Thoracic aorta (tissue), 2 donors: ENCODE results near the gene LSM5. TPM values are rescaled to one million over a fixed set of nuclear protein-coding genes. Genes with fewer than 3 reads are reported as not detected.

Experiments used
- ATAC-seq: fragments of 150-250 bp; one replicate; pipeline ENCODE4 v1.8.0; 2017; ENCODE audit warnings: low read depth; ENCODE audit not compliant: insufficient number of reproducible peaks, low FRiP score
- DNase-seq: peaks from one replicate; pipeline ENCODE4 v3.0.0-alpha.2; 2020; ENCODE audit warnings: low spot score
- H3K27ac ChIP-seq, 2 donors: fragments of 200-600 bp; sonication (generic); 1 replicate in 1 of 2; 2 replicates in 1 of 2; pipeline ENCODE4 v1.5.1; 2016; ENCODE audit warnings: mild to moderate bottlenecking in 2 of 2, moderate library complexity in 2 of 2
- H3K27me3 ChIP-seq: fragments of 200-600 bp; sonication (generic); replicated peaks from 2 replicates; pipeline ENCODE4 v1.6.0; 2016; ENCODE audit warnings: mild to moderate bottlenecking; ENCODE audit not compliant: insufficient read depth
- H3K36me3 ChIP-seq: fragments of 200-600 bp; sonication (generic); one replicate; pipeline ENCODE4 v1.5.1; 2016
- H3K4me1 ChIP-seq, 2 donors: fragments of 200-600 bp; sonication (generic); 1 replicate in 1 of 2; 2 replicates in 1 of 2; pipeline versions ENCODE4 v1.5.1 to v1.6.0; 2016; ENCODE audit warnings: low read depth in 2 of 2, mild to moderate bottlenecking in 1 of 2; ENCODE audit not compliant: control insufficient read depth in 1 of 2
- H3K4me3 ChIP-seq: fragments of 200-600 bp; sonication (generic); 2 replicates; pipeline ENCODE4 v1.5.1; 2016; ENCODE audit warnings: mild to moderate bottlenecking
- H3K9me3 ChIP-seq: fragments of 200-600 bp; sonication (generic); 2 replicates; pipeline ENCODE4 v1.5.1; 2016
- CTCF ChIP-seq: fragments of 200-600 bp; sonication (generic); IDR thresholded peaks from one replicate; pipeline ENCODE4 v1.5.1; 2019; ENCODE audit warnings: antibody characterized with exemption
- total RNA-seq, 2 donors: library from RNA; depleted of rRNA; stranded (reverse); fragments of >200 nt; gene quantifications; one replicate each; pipeline versions ENCODE4 v1.1.0 to v1.2.3, GENCODE V29; 2016

The LSM5 gene
- total RNA-seq, result 10 to 100 TPM in 1 of 2 donors, 1 to 10 TPM in 1; 9.2 to 11.3 TPM

DNA sequence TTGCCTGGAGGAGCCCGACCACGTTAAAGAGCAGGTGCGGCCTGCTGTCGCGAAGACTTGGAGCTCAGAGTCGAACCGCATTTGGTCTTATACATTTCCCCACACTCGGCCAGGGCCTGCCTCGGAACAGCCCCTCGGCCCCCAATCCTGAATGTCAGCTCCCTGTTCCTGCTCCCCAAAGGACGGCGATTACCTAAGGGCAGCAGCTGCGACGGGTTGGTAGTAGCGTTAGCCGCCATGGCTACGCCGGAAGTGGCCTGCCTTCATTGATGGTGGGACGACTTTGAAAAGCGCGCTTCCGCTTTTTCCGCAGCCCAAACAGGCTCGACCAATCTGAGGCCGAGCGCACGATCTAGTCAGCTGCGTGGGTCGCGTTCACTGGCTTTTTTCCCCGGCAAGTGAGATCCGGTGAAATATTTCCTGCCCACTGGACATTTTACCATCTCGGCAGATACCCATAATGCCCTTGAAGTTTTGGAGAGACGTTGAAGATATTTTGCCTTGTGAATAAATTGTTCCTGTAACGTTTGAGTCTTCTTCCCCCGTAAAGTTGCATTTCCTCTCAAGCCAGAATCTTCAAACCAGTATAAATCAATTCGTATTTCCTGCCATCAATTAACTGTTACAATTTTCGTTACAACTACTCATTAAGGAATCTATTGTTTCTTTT, at the start of gene LSM5:
TSS of gene LSM5 (minus strand) at position 254 of the 670 bp plus-strand sequence. CDS start at position 239, 15 bp downstream.
- Histone ChIP-seq H3K4me1 (peaks cover 4 to 24% of the 10 kb centered on the region in 2 donors), H3K9me3 (no peaks in the 10 kb centered on the region), H3K27me3 (no peaks in the 10 kb centered on the region), H3K36me3 (peaks cover 7% of the 10 kb centered on the region), H3K27ac (peak within 1 kb of the TSS; percentile 69 to 74), H3K4me3 (peak within 1 kb of the TSS; percentile 78)
- TF ChIP-seq CTCF, result no peak
- ATAC-seq (peak; percentile 87), DNase-seq (peak; percentile 70)

DNA sequence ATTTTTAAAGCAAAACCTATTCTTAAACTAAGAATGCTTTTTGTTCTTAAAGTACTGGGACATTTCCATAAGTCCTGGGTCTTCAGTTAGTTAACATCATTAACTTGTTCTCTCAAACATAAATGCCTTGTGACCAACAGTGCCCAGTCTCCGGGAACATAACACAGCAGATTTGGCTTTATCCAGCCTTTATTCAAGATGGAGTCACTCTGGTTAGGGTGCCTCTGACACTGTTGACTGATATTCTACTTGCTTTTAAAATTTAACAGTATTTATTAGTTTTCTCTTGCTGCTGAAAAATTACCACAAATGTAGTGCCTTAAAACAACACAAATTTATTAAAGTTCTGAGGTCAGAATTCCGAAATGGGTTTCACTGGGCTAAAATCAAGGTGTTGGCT, 49.2 kb upstream of the LSM5 start:
- no peaks in the 10 kb centered on the region for H3K27me3 ChIP-seq
- H3K9me3 ChIP-seq, result no peaks in the 10 kb centered on the region
- no peak overlapping the region for H3K4me3 ChIP-seq
- H3K36me3 ChIP-seq, result peaks cover 5% of the 10 kb centered on the region
- H3K27ac ChIP-seq, result no peak overlapping the region
- no peak for DNase-seq
- ATAC-seq, result no peak
- TF ChIP-seq CTCF, result no peak
- H3K4me1 ChIP-seq, result peaks cover 16 to 20% of the 10 kb centered on the region in 2 donors

- Histone ChIP-seq H3K27ac (peak overlapping the region; percentile 32 to 40), H3K27me3 (no peaks in the 10 kb centered on the region), H3K9me3 (no peaks in the 10 kb centered on the region), H3K4me3 (no peak overlapping the region), H3K36me3 (no peaks in the 10 kb centered on the region), H3K4me1 (peaks cover 22 to 32% of the 10 kb centered on the region in 2 donors)
- no peak for TF ChIP-seq CTCF
- no peak for DNase-seq
- ATAC-seq, result no peak
These were observed 47.6 kb upstream of the LSM5 start for GRCh38 chr7:32537760-32538159.

DNA sequence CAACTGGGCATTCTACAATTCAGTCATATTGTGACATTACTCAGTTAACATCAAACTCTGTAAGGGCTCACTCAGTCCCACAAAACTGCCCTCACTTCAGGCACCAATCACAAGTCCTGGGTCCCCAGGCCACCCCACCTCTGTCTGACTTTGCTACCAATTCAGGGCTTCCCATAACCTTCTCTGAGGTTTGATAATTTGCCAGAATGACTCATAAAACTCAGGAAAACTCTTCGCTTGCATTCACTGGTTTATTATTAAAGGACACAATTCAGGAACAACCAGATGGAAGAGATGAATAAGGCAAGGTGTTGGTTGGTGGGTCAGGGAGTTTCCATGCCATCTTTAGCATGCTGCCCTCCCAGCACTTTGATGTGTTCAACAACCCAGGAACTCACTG, 46.4 kb upstream of the LSM5 start:
- Histone ChIP-seq H3K4me1 (peaks cover 22 to 32% of the 10 kb centered on the region in 2 donors), H3K4me3 (no peak overlapping the region), H3K27ac (no peak overlapping the region), H3K36me3 (no peaks in the 10 kb centered on the region), H3K9me3 (no peaks in the 10 kb centered on the region), H3K27me3 (no peaks in the 10 kb centered on the region)
- no peak for ATAC-seq
- TF ChIP-seq CTCF, result no peak
- no peak for DNase-seq

DNA sequence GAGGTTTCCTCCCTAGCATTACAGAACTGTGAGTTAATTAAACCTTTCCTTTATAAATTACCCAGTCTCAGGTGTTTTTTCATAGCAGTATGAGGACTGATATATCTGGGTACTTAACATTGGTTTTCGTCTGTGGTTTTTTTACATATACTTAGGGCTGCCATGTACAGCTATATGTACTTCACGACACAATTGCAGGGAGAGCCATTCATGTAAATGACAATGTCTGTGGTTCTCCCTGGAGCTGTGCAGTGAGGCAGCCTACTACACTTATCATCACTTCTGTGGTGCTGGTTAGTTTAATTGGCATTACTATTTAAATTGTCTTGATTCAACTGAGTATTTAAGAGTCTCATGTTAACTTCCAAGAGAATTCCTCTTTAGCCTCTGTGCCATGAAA, 45.8 kb upstream of the LSM5 start:
- Histone ChIP-seq H3K4me1 (peaks cover 22 to 32% of the 10 kb centered on the region in 2 donors), H3K9me3 (no peaks in the 10 kb centered on the region), H3K36me3 (no peaks in the 10 kb centered on the region), H3K4me3 (no peak overlapping the region), H3K27me3 (no peaks in the 10 kb centered on the region), H3K27ac (no peak overlapping the region)
- ATAC-seq, result no peak
- no peak for DNase-seq
- TF ChIP-seq CTCF, result no peak
